ENCODE results near the gene FKBP10.
"Not testable (repeated sequence)": the region's sequence is repeated elsewhere in the genome, so short reads cannot be mapped to it uniquely, and the experiment has no call there.

Gene FKBP10

GRCh38 chr17:41844971-41845370 is 32.2 kb downstream of the FKBP10 start:
- no peak for DNase-seq

GRCh38 chr17:41848788-41849187 is 36.0 kb downstream of the FKBP10 start:
- DNase-seq = no peak

GRCh38 chr17:41849251-41849990 is 36.6 kb downstream of the FKBP10 start:
- no peak for DNase-seq

- not testable (repeated sequence) for DNase-seq
Measured at GRCh38 chr17:41851382-41851781, 38.6 kb downstream of the FKBP10 start.

- no peak for DNase-seq
Measured at GRCh38 chr17:41860254-41860931, 47.6 kb downstream of the FKBP10 start.

GRCh38 chr17:41863074-41863848 is 50.5 kb downstream of the FKBP10 start:
- DNase-seq = no peak

GRCh38 chr17:41864498-41864835 is 51.7 kb downstream of the FKBP10 start:
- no peak for DNase-seq

- DNase-seq = peak; percentile 90
Measured at GRCh38 chr17:41864836-41865595, 52.2 kb downstream of the FKBP10 start, which contains the start of gene KLHL11. Gene KLHL11, minus strand, starts transcription at chr17:41865423. Its CDS starts 53 bp downstream, at chr17:41865370.

- DNase-seq = no peak
Measured at GRCh38 chr17:41865596-41865893, 52.7 kb downstream of the FKBP10 start.

- no peak for DNase-seq
Measured at GRCh38 chr17:41868568-41868967, 55.8 kb downstream of the FKBP10 start.

- DNase-seq = no peak
Measured at GRCh38 chr17:41869426-41869825, 56.6 kb downstream of the FKBP10 start.

- DNase-seq = no peak
Measured at GRCh38 chr17:41870097-41870496, 57.3 kb downstream of the FKBP10 start.

GRCh38 chr17:41870627-41871026 is 57.8 kb downstream of the FKBP10 start:
- no peak for DNase-seq

GRCh38 chr17:41871789-41872188 is 59.0 kb downstream of the FKBP10 start:
- DNase-seq = no peak
